ENCODE measurements around the gene YIF1B. TPM values are rescaled to one million over a fixed set of nuclear protein-coding genes. Genes with fewer than 3 reads are reported as not detected.
A peak's percentile ranks its signal among the peaks of the same experiment; 100 is the strongest.

YIF1B gene, protein sequence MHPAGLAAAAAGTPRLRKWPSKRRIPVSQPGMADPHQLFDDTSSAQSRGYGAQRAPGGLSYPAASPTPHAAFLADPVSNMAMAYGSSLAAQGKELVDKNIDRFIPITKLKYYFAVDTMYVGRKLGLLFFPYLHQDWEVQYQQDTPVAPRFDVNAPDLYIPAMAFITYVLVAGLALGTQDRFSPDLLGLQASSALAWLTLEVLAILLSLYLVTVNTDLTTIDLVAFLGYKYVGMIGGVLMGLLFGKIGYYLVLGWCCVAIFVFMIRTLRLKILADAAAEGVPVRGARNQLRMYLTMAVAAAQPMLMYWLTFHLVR
- 108 and 422 TPM in 2 replicates for total RNA-seq (2011; cell fraction: chromatin; rRNA removed; ENCODE audit: low replicate concordance)
- total RNA-seq (2011; cell fraction: nucleolus; rRNA removed), result 844 and 880 TPM in 2 replicates
- total RNA-seq (2011; cell fraction: nucleoplasm; rRNA removed), result 389 and 454 TPM in 2 replicates
- total RNA-seq (2014; rRNA removed), result 397 and 458 TPM in 2 replicates
- 92.4 and 102 TPM in 2 replicates for total RNA-seq (2014; rRNA removed; fragmentation: Illumina TruSeq; extraction: Trizol)
- total RNA-seq (2015; rRNA removed; fragmentation: Illumina TruSeq; extraction: Trizol), result 213 and 217 TPM in 2 replicates
- total RNA-seq (2021), result 329 and 345 TPM in 2 replicates
- 400 and 618 TPM in 2 replicates for polyA plus RNA-seq (2011; rRNA removed)
- polyA plus RNA-seq (2011; cell fraction: cytosol; rRNA removed), result 1,022 and 1,984 TPM in 2 replicates
- polyA plus RNA-seq (2011; cell fraction: nucleus; rRNA removed), result 645 and 781 TPM in 2 replicates
- 339 and 566 TPM in 2 replicates for polyA plus RNA-seq (2012)
- 323 and 490 TPM in 2 replicates for polyA plus RNA-seq (2014; fragmentation: Illumina TruSeq; extraction: Trizol)
- 10 to 100 TPM in 1 of 2 experiments, 1 to 10 TPM in 1; 8.5 to 84.7 TPM for polyA plus RNA-seq (2014; fragmentation: Nextera tagmentation; extraction: Ambion mirVana)
- 586 and 617 TPM in 2 replicates for polyA plus RNA-seq (2014; rRNA removed)
- polyA minus RNA-seq (2011; rRNA and poly(A)+ RNA removed), result 79.0 and 123 TPM in 2 replicates
- polyA minus RNA-seq (2011; cell fraction: cytosol; rRNA and poly(A)+ RNA removed), result 183 and 249 TPM in 2 replicates
- polyA minus RNA-seq (2011; cell fraction: nucleus; rRNA and poly(A)+ RNA removed), result 64.5 and 82.9 TPM in 2 replicates
- Bru-seq, nascent RNA, result percentile 87 among the genes with signal in this experiment
- percentile 76 among the genes with signal in this experiment for BruChase-seq, experiment 1, labeled RNA remaining after a 2-hour chase
- BruChase-seq, experiment 2, labeled RNA remaining after a 6-hour chase, result percentile 79 among the genes with signal in this experiment
- long read RNA-seq, experiment 1, transcript YIF1B-201 (8 exons, 964 nt), result minor isoform, 132 of 700 reads
- long read RNA-seq, experiment 1, transcript YIF1B-203 (8 exons, 1,225 nt), result minor isoform, 64 of 700 reads
- long read RNA-seq, experiment 1, transcript YIF1B-216 (8 exons, 1,181 nt), result major isoform, 160 of 700 reads
- long read RNA-seq, experiment 1, transcript YIF1B-214 (8 exons, 940 nt), result minor isoform, 50 of 700 reads
- long read RNA-seq, experiment 1, partial matches to known transcripts, result 59 of 700 reads
- long read RNA-seq, experiment 1, other reads (novel, unspliced or antisense), result 183 of 700 reads
- long read RNA-seq, experiment 2, transcript YIF1B-203 (8 exons, 1,225 nt), result minor isoform, 37 of 393 reads
- long read RNA-seq, experiment 2, transcript YIF1B-216 (8 exons, 1,181 nt), result minor isoform, 68 of 393 reads
- long read RNA-seq, experiment 2, transcript YIF1B-201 (8 exons, 964 nt), result major isoform, 77 of 393 reads
- long read RNA-seq, experiment 2, transcript YIF1B-204 (7 exons, 1,404 nt), result minor isoform, 59 of 393 reads
- long read RNA-seq, experiment 2, partial matches to known transcripts, result 29 of 393 reads
- long read RNA-seq, experiment 2, other reads (novel, unspliced or antisense), result 106 of 393 reads
- long read RNA-seq, experiment 3, transcript YIF1B-201 (8 exons, 964 nt), result major isoform, 162 of 557 reads
- long read RNA-seq, experiment 3, transcript YIF1B-203 (8 exons, 1,225 nt), result minor isoform, 39 of 557 reads
- long read RNA-seq, experiment 3, transcript YIF1B-204 (7 exons, 1,404 nt), result minor isoform, 34 of 557 reads
- long read RNA-seq, experiment 3, transcript YIF1B-216 (8 exons, 1,181 nt), result minor isoform, 114 of 557 reads
- long read RNA-seq, experiment 3, partial matches to known transcripts, result 10 of 557 reads
- long read RNA-seq, experiment 3, other reads (novel, unspliced or antisense), result 167 of 557 reads

DNA sequence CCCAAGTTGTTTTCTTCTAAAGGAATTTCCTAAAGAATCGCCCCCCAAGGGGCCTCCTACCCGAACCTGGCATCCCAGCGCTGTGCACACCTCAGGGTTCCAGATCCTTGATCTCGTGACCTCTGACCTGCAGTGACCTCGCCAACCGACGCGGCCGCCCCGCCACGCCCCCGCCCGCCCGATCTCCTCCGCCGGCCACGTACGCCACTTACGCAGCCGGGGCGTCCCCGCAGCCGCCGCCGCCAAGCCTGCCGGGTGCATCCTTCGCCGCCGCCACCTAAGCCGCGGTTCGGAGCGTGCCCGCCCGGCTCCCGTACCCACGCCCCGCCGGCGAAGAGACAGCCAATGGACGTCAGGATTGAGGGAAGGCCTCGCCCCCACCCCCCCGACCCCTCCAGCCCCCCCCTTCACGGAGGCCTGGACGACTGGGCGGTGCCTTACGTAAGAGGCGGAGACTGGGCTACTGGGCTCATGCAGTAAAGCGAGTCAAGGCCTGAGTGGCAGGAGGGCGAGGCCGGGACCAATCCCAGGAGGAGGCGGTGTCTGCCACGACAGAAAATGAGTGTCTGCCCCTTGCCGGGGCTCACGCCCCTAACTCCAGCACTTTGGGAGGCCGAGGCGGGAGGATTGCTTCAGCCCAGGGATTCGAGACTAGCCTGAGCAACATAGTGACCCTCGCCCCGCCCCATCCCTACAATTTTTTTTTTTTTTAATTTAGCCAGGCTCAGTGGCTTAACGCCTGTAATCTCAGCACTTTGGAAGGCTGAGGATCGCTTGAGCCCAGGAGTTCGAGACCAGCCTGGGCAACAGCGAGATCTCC, at the start of gene YIF1B:
YIF1B (minus strand) TSS at position 291 of the 820 bp plus-strand sequence; CDS start at position 261, 30 bp downstream.
- Histone ChIP-seq H3K36me3 (ENCODE audit: control insufficient read depth, insufficient read depth, low read length) (peaks cover 24% of the 10 kb centered on the region), H2AFZ (ENCODE audit: low read depth, low read length) (peak within 1 kb of the TSS; percentile 69), H4K20me1 (replicated peaks; ENCODE audit: control insufficient read depth, insufficient read depth, low read length) (no peaks in the 10 kb centered on the region; the same call in 1 of the 2 replicates), H3K27ac (ENCODE audit: extremely low read depth, low read depth, low read length) (peak within 1 kb of the TSS; percentile 99), H3K4me3 (peak within 1 kb of the TSS; percentile 90), H3K9me1 (ENCODE audit: control insufficient read depth, insufficient read depth, low read length) (no peaks in the 10 kb centered on the region), H3K79me2 (ENCODE audit: control insufficient read depth, insufficient read depth, low read length) (peaks cover 46% of the 10 kb centered on the region), H3K9ac (ENCODE audit: insufficient read depth in 1 of 2, low read depth in 2 of 2, low read length in 2 of 2) (peak within 1 kb of the TSS; percentile 89 to 97), H3K27me3 (ENCODE audit: control insufficient read depth in 2 of 2, insufficient read depth in 2 of 2, low read length in 2 of 2) (no peaks in the 10 kb centered on the region), H3K4me2 (ENCODE audit: insufficient read depth, low read length) (peak within 1 kb of the TSS; percentile 100), H3K9me3 (replicated peaks; ENCODE audit: control insufficient read depth, insufficient read depth, low read depth, low read length) (no peaks in the 10 kb centered on the region), H3K4me1 (replicated peaks in 1 of 2; ENCODE audit: control insufficient read depth in 2 of 2, insufficient read depth in 2 of 2, low read length in 2 of 2) (peaks cover 42 to 64% of the 10 kb centered on the region in 2 experiments)
- in situ Hi-C loops (cut with MboI), result no loop called here
- POLR2A ChIA-PET, result no interaction called here
- intact Hi-C loops (cut with micrococcal nuclease), result loop anchor here (1.0 kb wide), 2 partner anchors 19 to 46 kb away; partner anchors contain the start of gene CATSPERG
- CTCF ChIA-PET (ENCODE audit: low intra/inter-chr PET ratio), result no interaction called here
- ATAC-seq (peak; percentile 88), FAIRE-seq (peak; percentile 94), DNase-seq (ENCODE audit: extremely low read depth in 1 of 4, low spot score in 3 of 4) (peak; percentile 97 to 98 (median 97))
- WGBS (ENCODE audit: insufficient coverage, low coverage, missing lambda C conversion rate), result under 1% methylated on average over 44 of the region's 64 CpGs
- no TSS peak for BruUV-seq (replicated peaks)
- TF ChIP-seq CREM (IDR thresholded peaks at IDR 0.05; ENCODE audit: low read depth) (peak; percentile 85), NR2F6 (CRISPR knock-in tag; IDR thresholded peaks at IDR 0.05) (peak; percentile 87), SMARCE1 (IDR thresholded peaks at IDR 0.05) (no peak), ZFX (CRISPR knock-in tag; IDR thresholded peaks at IDR 0.05) (peak; percentile 50), XRCC5 (IDR thresholded peaks at IDR 0.05; ENCODE audit: low read depth, low read length) (peak; percentile 43; the same call in 1 of the 2 replicates), NR2C2 (CRISPR knock-in tag; IDR thresholded peaks at IDR 0.05) (peak; percentile 93), NR2C2 (tag; IDR thresholded peaks at IDR 0.05) (peak; percentile 99), SP1 (CRISPR knock-in tag; IDR thresholded peaks at IDR 0.05) (peak; percentile 58; the same call in 1 of the 2 replicates), CC2D1A (IDR thresholded peaks at IDR 0.05) (peak; percentile 34; the same call in 1 of the 2 replicates), TEAD1 (CRISPR knock-in tag; IDR thresholded peaks at IDR 0.05) (0 out of 4 replicates have a peak, but pooled peaks of 1 of the 2 experiments have one; percentile 41), NFYB (IDR thresholded peaks at IDR 0.05; ENCODE audit: extremely low read depth, insufficient read length) (peak; percentile 30)
- TF ChIP-seq, protein P1, sequence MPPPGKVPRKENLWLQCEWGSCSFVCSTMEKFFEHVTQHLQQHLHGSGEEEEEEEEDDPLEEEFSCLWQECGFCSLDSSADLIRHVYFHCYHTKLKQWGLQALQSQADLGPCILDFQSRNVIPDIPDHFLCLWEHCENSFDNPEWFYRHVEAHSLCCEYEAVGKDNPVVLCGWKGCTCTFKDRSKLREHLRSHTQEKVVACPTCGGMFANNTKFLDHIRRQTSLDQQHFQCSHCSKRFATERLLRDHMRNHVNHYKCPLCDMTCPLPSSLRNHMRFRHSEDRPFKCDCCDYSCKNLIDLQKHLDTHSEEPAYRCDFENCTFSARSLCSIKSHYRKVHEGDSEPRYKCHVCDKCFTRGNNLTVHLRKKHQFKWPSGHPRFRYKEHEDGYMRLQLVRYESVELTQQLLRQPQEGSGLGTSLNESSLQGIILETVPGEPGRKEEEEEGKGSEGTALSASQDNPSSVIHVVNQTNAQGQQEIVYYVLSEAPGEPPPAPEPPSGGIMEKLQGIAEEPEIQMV (tag; conservative IDR thresholded peaks at IDR 0.05; ENCODE audit: low read depth), result no peak

All from K562 (cell line).